Endothelial cell of umbilical vein (primary cell): ENCODE results near the gene SH3BP4. TPM values are rescaled to one million over a fixed set of nuclear protein-coding genes. Genes with fewer than 3 reads are reported as not detected.

Experiments used
- BruUV-seq: library from RNA; stranded (reverse); fragments of 400-500 nt; replicated peaks from 2 replicates; lab custom pipeline; 2021; lab: Mats Ljungman, UMichigan
- CTCF ChIA-PET: fragments of 300-600, 350-600 bp; sonication (Branson Sonifier 250); formaldehyde crosslinking; loops from one replicate; lab custom pipeline; 2021; ENCODE audit warnings: antibody characterized with exemption, inconsistent platforms; lab: Charles Lee
- POLR2A ChIA-PET: fragments of 300-600, 350-600 bp; sonication (Branson Sonifier 250); formaldehyde crosslinking; loops from one replicate; lab custom pipeline; 2021; ENCODE audit warnings: antibody characterized with exemption, inconsistent platforms; lab: Charles Lee
- DNase-seq: peaks from one replicate; pipeline ENCODE4 v3.0.0-alpha.2; 2011; ENCODE audit warnings: low read depth, low spot score
- FAIRE-seq: peaks from 2 replicates; lab custom pipeline; 2011; peaks lifted over from hg19 to GRCh38; lab: Jason Lieb, UNC
- H2AFZ ChIP-seq: 2 replicates; pipeline ENCODE4 v1.6.0; 2012; ENCODE audit warnings: low read depth, low read length, control low read depth, inconsistent platforms
- H3K27ac ChIP-seq: 2 replicates; pipeline ENCODE4 v1.5.1; 2011; ENCODE audit warnings: low read depth, mild to moderate bottlenecking, control low read depth, low read length, moderate library complexity; ENCODE audit not compliant: insufficient read depth
- H3K27me3 ChIP-seq, 2 experiments: 2 replicates each; pipeline versions ENCODE4 v1.6.0 to v1.6.1; 2011; ENCODE audit warnings: low read length in 2 of 2, mixed read lengths in 1 of 2; ENCODE audit not compliant: control insufficient read depth in 2 of 2, insufficient read depth in 2 of 2
- H3K36me3 ChIP-seq, 2 experiments: 2 replicates in 1 of 2; 3 replicates in 1 of 2; pipeline ENCODE4 v1.5.1; 2011; ENCODE audit warnings: low read length in 2 of 2, mild to moderate bottlenecking in 1 of 2, moderate library complexity in 1 of 2; ENCODE audit not compliant: control insufficient read depth in 2 of 2, insufficient read depth in 2 of 2; ENCODE audit errors: extremely low read depth in 1 of 2
- H3K4me1 ChIP-seq: 3 replicates; pipeline ENCODE4 v1.5.1; 2011; ENCODE audit warnings: mild to moderate bottlenecking, low read length; ENCODE audit not compliant: control insufficient read depth, insufficient read depth; ENCODE audit errors: extremely low read depth
- H3K4me2 ChIP-seq: 2 replicates; pipeline ENCODE4 v1.6.1; 2011; ENCODE audit warnings: low read length, control low read depth, mixed read lengths; ENCODE audit not compliant: insufficient read depth
- H3K4me3 ChIP-seq, 3 experiments: fragments of 200-600 bp in 1 of 3; sonication (generic), shearing (Covaris generic) in 1 of 3; replicated peaks in 1 of 3; 2 replicates each; pipeline ENCODE4 v1.5.1; 2011 to 2016; ENCODE audit warnings: control low read depth in 3 of 3, low read length in 3 of 3, mild to moderate bottlenecking in 2 of 3, inconsistent platforms in 1 of 3, low read depth in 1 of 3, moderate library complexity in 1 of 3; ENCODE audit not compliant: insufficient read depth in 1 of 3
- H3K79me2 ChIP-seq: 2 replicates; pipeline ENCODE4 v1.6.0; 2012; ENCODE audit warnings: low read length, inconsistent platforms; ENCODE audit not compliant: control insufficient read depth, insufficient read depth
- H3K9ac ChIP-seq: replicated peaks from 2 replicates; pipeline ENCODE3; 2011; ENCODE audit warnings: low read length, control low read depth; ENCODE audit not compliant: insufficient read depth; ENCODE audit errors: extremely low read depth
- H3K9me1 ChIP-seq: replicated peaks from 3 replicates; pipeline ENCODE4 v1.6.0; 2011; ENCODE audit warnings: mild to moderate bottlenecking, low read length; ENCODE audit not compliant: control insufficient read depth, insufficient read depth; ENCODE audit errors: extremely low read depth
- H3K9me3 ChIP-seq: replicated peaks from 2 replicates; pipeline ENCODE4 v1.5.1; 2012; ENCODE audit warnings: low read length, inconsistent platforms; ENCODE audit not compliant: control insufficient read depth, insufficient read depth
- H4K20me1 ChIP-seq: replicated peaks from 2 replicates; pipeline ENCODE3; 2011; ENCODE audit warnings: mild to moderate bottlenecking, low read length; ENCODE audit not compliant: control insufficient read depth, insufficient read depth; ENCODE audit errors: extremely low read depth
- CTCF ChIP-seq, 2 donors: IDR thresholded peaks; 1 replicate in 1 of 2; 2 replicates in 1 of 2; pipeline ENCODE4 v1.5.1; 2011; ENCODE audit warnings: low read length in 2 of 2, mild to moderate bottlenecking in 2 of 2, moderate library complexity in 2 of 2, control low read depth in 1 of 2, inconsistent platforms in 1 of 2, low read depth in 1 of 2; ENCODE audit not compliant: insufficient read depth in 1 of 2; ENCODE audit errors: extremely low read depth in 1 of 2
- EZH2 ChIP-seq: IDR thresholded peaks from 2 replicates; pipeline ENCODE4 v1.6.1; 2012; ENCODE audit warnings: borderline replicate concordance, low read depth, mild to moderate bottlenecking, moderate library complexity, low read length, inconsistent platforms; ENCODE audit not compliant: severe bottlenecking
- FOS ChIP-seq: IDR thresholded peaks from 2 replicates; pipeline ENCODE4 v1.6.1; 2011; ENCODE audit warnings: mild to moderate bottlenecking, low read length, moderate library complexity, borderline replicate concordance; ENCODE audit not compliant: insufficient read depth
- GATA2 ChIP-seq: IDR thresholded peaks from 2 replicates; pipeline ENCODE4 v1.7.0; 2011; ENCODE audit warnings: low read depth, mild to moderate bottlenecking, moderate library complexity, mixed read lengths, low read length; ENCODE audit not compliant: insufficient read length, insufficient read depth
- JUN ChIP-seq: IDR thresholded peaks from 2 replicates; pipeline ENCODE4 v1.6.1; 2011; ENCODE audit warnings: borderline replicate concordance, low read depth; ENCODE audit not compliant: insufficient read length, insufficient read depth
- MAX ChIP-seq: IDR thresholded peaks from 2 replicates; pipeline ENCODE4 v1.6.1; 2011; ENCODE audit not compliant: insufficient read depth, insufficient read length
- POLR2A ChIP-seq: IDR thresholded peaks from 2 replicates; pipeline ENCODE4 v1.6.1; 2012; ENCODE audit warnings: low read depth, mild to moderate bottlenecking, control low read depth, low read length
- POLR2AphosphoS5 ChIP-seq: IDR thresholded peaks from 2 replicates; pipeline ENCODE4 v1.6.1; 2012; ENCODE audit warnings: low read depth, mild to moderate bottlenecking, control low read depth, low read length, moderate library complexity; ENCODE audit not compliant: insufficient read depth
- dilution Hi-C: fragments of 300-500 bp; cut with MboI; formaldehyde crosslinking; loops from one replicate; pipeline ENCODE4 v1.15.0; 2019; ENCODE audit warnings: low sequenced_read_pairs; ENCODE audit not compliant: extremely low pct_ligation_motif_present
- intact Hi-C: fragments of 100-400 bp; cut with micrococcal nuclease; formaldehyde crosslinking; loops from one replicate; pipeline ENCODE4 v1.10.0; 2022
- polyA plus RNA-seq, 4 experiments: library from polyadenylated mRNA; depleted of rRNA in 3 of 4; stranded (reverse) in 3 of 4; unstranded in 1 of 4; fragments of >200 nt; gene quantifications; 2 replicates each; pipeline versions ENCODE4 v1.2.1 to v1.2.3, GENCODE V29; 2011 to 2012; ENCODE audit warnings: missing spikeins in 1 of 4
- total RNA-seq: library from RNA; stranded (reverse); gene quantifications from 2 replicates; pipeline ENCODE4 v1.2.3, GENCODE V29; 2021

SH3BP4 gene
- total and polyA plus RNA-seq, 2 donors (not counting 3 experiments of a cell fraction or from before 2014, with no cell fraction given) = 85.2 to 100.0 TPM

- H3K4me3 ChIP-seq = no peak overlapping the region
- H3K4me2 ChIP-seq = no peak overlapping the region
- peaks cover 3% of the 10 kb centered on the region in 2 experiments for H3K36me3 ChIP-seq
- dilution Hi-C loops = no loop called here
- TF ChIP-seq POLR2AphosphoS5 (no peak), POLR2A (peak; percentile 18), JUN (no peak), FOS (no peak), GATA2 (no peak), MAX (no peak), EZH2 (no peak), CTCF (IDR thresholded peaks at IDR 0.05; ENCODE audit: extremely low read depth in 1 of 2, insufficient read depth in 1 of 2, low read depth in 1 of 2, low read length in 2 of 2) (no peak)
- no peaks in the 10 kb centered on the region for H3K27me3 ChIP-seq
- ChIA-PET POLR2A (no interaction called here), CTCF (interaction anchor here (0.7 to 3.9 kb wide), 9 partner anchors 14 to 151 kb away, joined by 3 to 13 read pairs (median 4); no protein-coding TSS in a partner anchor)
- H4K20me1 ChIP-seq = peaks cover 5% of the 10 kb centered on the region
- peaks cover 42% of the 10 kb centered on the region for H3K4me1 ChIP-seq
- FAIRE-seq (no peak), DNase-seq (no peak)
- H3K27ac ChIP-seq = no peak overlapping the region
- intact Hi-C loops = loop anchor here (2.0 to 10.0 kb wide), 2 partner anchors 95 to 981 kb away; no protein-coding TSS in a partner anchor
- H3K9ac ChIP-seq = no peak overlapping the region
- H3K79me2 ChIP-seq = peaks cover 91% of the 10 kb centered on the region
- no peaks in the 10 kb centered on the region for H3K9me1 ChIP-seq
- no TSS peak for BruUV-seq
- no peaks in the 10 kb centered on the region for H3K9me3 ChIP-seq
- no peak overlapping the region for H2AFZ ChIP-seq
Observed at GRCh38 chr2:234955971-234956509, 4.2 kb downstream of the SH3BP4 start.
